ENCODE measurements around the gene SMIM13. TPM values are rescaled to one million over a fixed set of nuclear protein-coding genes. Genes with fewer than 3 reads are reported as not detected.
A peak's percentile ranks its signal among the peaks of the same experiment; 100 is the strongest.

The SMIM13 gene
- 15.7 TPM for total RNA-seq (2021; ENCODE audit: unreplicated experiment)
- 6.6 and 7.5 TPM in 2 replicates for polyA plus RNA-seq (2012)
- percentile 90 among the genes with signal in this experiment for Bru-seq, nascent RNA
- BruChase-seq, experiment 1, labeled RNA remaining after a 6-hour chase: percentile 80 among the genes with signal in this experiment
- BruChase-seq, experiment 2, labeled RNA remaining after a 2-hour chase: percentile 90 among the genes with signal in this experiment
- long read RNA-seq, full-length matches to known transcripts: 19 of 24 reads
- long read RNA-seq, partial matches to known transcripts: 0 of 24 reads
- long read RNA-seq, other reads (novel, unspliced or antisense): 5 of 24 reads

GRCh38 chr6:11093626-11094410 is at the start of gene SMIM13:
Gene SMIM13, plus strand, starts transcription at chr6:11093834. Its CDS starts 480 bp downstream, at chr6:11094314.
- intact Hi-C loops (cut with micrococcal nuclease): no loop called here
- Histone ChIP-seq H3K79me2 (ENCODE audit: insufficient read depth, low read length) (peaks cover 45% of the 10 kb centered on the region), H3K27ac (ENCODE audit: low read depth, low read length) (peak within 1 kb of the TSS; percentile 81), H3K36me3 (ENCODE audit: control insufficient read depth in 1 of 2, insufficient read depth in 2 of 2, low read length in 2 of 2) (0 out of 4 replicates have a peak, but pooled peaks cover 0 to 3% of the 10 kb centered on the region in 2 experiments), H3K9me3 (ENCODE audit: control insufficient read depth in 1 of 2, insufficient read depth in 1 of 2, low read depth in 1 of 2, low read length in 2 of 2) (no peaks in the 10 kb centered on the region), H3K4me2 (ENCODE audit: low read length) (peak within 1 kb of the TSS; percentile 89), H3K4me3 (replicated peaks in 1 of 2; ENCODE audit: low read depth in 1 of 2, low read length in 2 of 2) (peak within 1 kb of the TSS; percentile 75 to 85), H3K9ac (ENCODE audit: low read length) (peak within 1 kb of the TSS; percentile 89), H2AFZ (ENCODE audit: low read depth, low read length, poor library complexity, severe bottlenecking) (peak within 1 kb of the TSS; percentile 81), H3K9me2 (ENCODE audit: insufficient read depth) (no peaks in the 10 kb centered on the region), H3K27me3 (ENCODE audit: insufficient read depth, low read length) (no peaks in the 10 kb centered on the region), H3K4me1 (ENCODE audit: control insufficient read depth in 1 of 2, insufficient read depth in 2 of 2, low read length in 2 of 2) (peaks cover 13 to 26% of the 10 kb centered on the region in 2 experiments), H4K20me1 (ENCODE audit: insufficient read depth) (peaks cover 10% of the 10 kb centered on the region; the same call in 1 of the 2 replicates)
- peak; percentile 91 for ATAC-seq
- RAD21 ChIA-PET (ENCODE audit: low non-redundant PET in 1 of 2, low total read pairs in 2 of 2, uncharacterized antibody in 2 of 2, unreplicated experiment in 2 of 2): no interaction called here
- BruUV-seq (replicated peaks): no TSS peak
- POLR2A ChIA-PET: no interaction called here
- CTCF ChIA-PET: interaction anchor here (1.0 to 1.6 kb wide), 7 partner anchors 12 to 482 kb away, joined by 3 to 5 read pairs (median 4); no protein-coding TSS in a partner anchor
- peak; percentile 96 for DNase-seq (ENCODE audit: low read depth, low spot score)
- TF ChIP-seq EGR1 (IDR thresholded peaks at IDR 0.05; ENCODE audit: low read depth): peak; percentile 66; the same call in 1 of the 2 replicates
- TF ChIP-seq POLR2A (IDR thresholded peaks at IDR 0.05; ENCODE audit: borderline replicate concordance, extremely low read depth, insufficient read depth, insufficient read length): peak; percentile 39
- TF ChIP-seq EZH2phosphoT487 (IDR thresholded peaks at IDR 0.05; ENCODE audit: borderline replicate concordance): no peak
- peak; percentile 40; the same call in 1 of the 2 replicates for TF ChIP-seq SP1 (IDR thresholded peaks at IDR 0.05; ENCODE audit: low read depth)
- peak; percentile 70 for TF ChIP-seq SIN3A (IDR thresholded peaks at IDR 0.05; ENCODE audit: low read depth)
- peak; percentile 3 to 33 (median 31); a peak in 3 of 6 replicates for TF ChIP-seq CTCF (IDR thresholded peaks at IDR 0.05 in 2 of 3, conservative IDR thresholded peaks at IDR 0.05 in 1 of 3; ENCODE audit: borderline replicate concordance in 1 of 3, insufficient read depth in 1 of 3, low read depth in 2 of 3, low read length in 2 of 3)
- no peak for TF ChIP-seq JUND (IDR thresholded peaks at IDR 0.05)
- TF ChIP-seq FOSL1 (IDR thresholded peaks at IDR 0.05; ENCODE audit: low read depth): no peak
- TF ChIP-seq, protein P1, sequence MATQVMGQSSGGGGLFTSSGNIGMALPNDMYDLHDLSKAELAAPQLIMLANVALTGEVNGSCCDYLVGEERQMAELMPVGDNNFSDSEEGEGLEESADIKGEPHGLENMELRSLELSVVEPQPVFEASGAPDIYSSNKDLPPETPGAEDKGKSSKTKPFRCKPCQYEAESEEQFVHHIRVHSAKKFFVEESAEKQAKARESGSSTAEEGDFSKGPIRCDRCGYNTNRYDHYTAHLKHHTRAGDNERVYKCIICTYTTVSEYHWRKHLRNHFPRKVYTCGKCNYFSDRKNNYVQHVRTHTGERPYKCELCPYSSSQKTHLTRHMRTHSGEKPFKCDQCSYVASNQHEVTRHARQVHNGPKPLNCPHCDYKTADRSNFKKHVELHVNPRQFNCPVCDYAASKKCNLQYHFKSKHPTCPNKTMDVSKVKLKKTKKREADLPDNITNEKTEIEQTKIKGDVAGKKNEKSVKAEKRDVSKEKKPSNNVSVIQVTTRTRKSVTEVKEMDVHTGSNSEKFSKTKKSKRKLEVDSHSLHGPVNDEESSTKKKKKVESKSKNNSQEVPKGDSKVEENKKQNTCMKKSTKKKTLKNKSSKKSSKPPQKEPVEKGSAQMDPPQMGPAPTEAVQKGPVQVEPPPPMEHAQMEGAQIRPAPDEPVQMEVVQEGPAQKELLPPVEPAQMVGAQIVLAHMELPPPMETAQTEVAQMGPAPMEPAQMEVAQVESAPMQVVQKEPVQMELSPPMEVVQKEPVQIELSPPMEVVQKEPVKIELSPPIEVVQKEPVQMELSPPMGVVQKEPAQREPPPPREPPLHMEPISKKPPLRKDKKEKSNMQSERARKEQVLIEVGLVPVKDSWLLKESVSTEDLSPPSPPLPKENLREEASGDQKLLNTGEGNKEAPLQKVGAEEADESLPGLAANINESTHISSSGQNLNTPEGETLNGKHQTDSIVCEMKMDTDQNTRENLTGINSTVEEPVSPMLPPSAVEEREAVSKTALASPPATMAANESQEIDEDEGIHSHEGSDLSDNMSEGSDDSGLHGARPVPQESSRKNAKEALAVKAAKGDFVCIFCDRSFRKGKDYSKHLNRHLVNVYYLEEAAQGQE (IDR thresholded peaks at IDR 0.05; ENCODE audit: low read depth): no peak
- no peak; the same call in 1 of the 2 replicates for TF ChIP-seq SRF (IDR thresholded peaks at IDR 0.05; ENCODE audit: low read depth)
- no peak for TF ChIP-seq ELF1 (IDR thresholded peaks at IDR 0.05; ENCODE audit: borderline replicate concordance, low read depth)
- peak; percentile 99 for TF ChIP-seq TCF7L2 (IDR thresholded peaks at IDR 0.05; ENCODE audit: borderline replicate concordance, extremely low read depth, insufficient read depth, insufficient read length)
- TF ChIP-seq, protein P2, sequence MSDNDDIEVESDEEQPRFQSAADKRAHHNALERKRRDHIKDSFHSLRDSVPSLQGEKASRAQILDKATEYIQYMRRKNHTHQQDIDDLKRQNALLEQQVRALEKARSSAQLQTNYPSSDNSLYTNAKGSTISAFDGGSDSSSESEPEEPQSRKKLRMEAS (IDR thresholded peaks at IDR 0.05): peak; percentile 59; the same call in 1 of the 2 replicates
- TF ChIP-seq, protein P3, sequence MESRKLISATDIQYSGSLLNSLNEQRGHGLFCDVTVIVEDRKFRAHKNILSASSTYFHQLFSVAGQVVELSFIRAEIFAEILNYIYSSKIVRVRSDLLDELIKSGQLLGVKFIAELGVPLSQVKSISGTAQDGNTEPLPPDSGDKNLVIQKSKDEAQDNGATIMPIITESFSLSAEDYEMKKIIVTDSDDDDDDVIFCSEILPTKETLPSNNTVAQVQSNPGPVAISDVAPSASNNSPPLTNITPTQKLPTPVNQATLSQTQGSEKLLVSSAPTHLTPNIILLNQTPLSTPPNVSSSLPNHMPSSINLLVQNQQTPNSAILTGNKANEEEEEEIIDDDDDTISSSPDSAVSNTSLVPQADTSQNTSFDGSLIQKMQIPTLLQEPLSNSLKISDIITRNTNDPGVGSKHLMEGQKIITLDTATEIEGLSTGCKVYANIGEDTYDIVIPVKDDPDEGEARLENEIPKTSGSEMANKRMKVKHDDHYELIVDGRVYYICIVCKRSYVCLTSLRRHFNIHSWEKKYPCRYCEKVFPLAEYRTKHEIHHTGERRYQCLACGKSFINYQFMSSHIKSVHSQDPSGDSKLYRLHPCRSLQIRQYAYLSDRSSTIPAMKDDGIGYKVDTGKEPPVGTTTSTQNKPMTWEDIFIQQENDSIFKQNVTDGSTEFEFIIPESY (IDR thresholded peaks at IDR 0.05; ENCODE audit: extremely low read depth, insufficient replicate concordance, low read length): peak; percentile 46
- TF ChIP-seq ZFX (IDR thresholded peaks at IDR 0.05): peak; percentile 79
- no peak for TF ChIP-seq RAD21 (IDR thresholded peaks at IDR 0.05; ENCODE audit: low read depth)
- peak; percentile 81 for TF ChIP-seq CBX3 (IDR thresholded peaks at IDR 0.05; ENCODE audit: low read depth)

Data from HCT116 (cell line).